Breast epithelium (tissue), 3 donors: Measurements from ENCODE around the gene SPRR4.

ENCODE experiments used
- CTCF ChIP-seq, 3 donors: fragments of 450-650 bp; IDR thresholded peaks; one replicate each; pipeline ENCODE4 v1.5.1; 2016 to 2017; ENCODE audit warnings: antibody characterized with exemption in 3 of 3, mild to moderate bottlenecking in 3 of 3, moderate library complexity in 3 of 3
- POLR2AphosphoS5 ChIP-seq, 3 donors: sonication (generic); formaldehyde crosslinking; IDR thresholded peaks; one replicate each; pipeline ENCODE4 v1.6.1; 2017; ENCODE audit warnings: antibody characterized with exemption in 3 of 3

GRCh38 chr1:152962876-152963415, 7.5 kb upstream of the SPRR4 start:
- TF ChIP-seq POLR2AphosphoS5 (IDR thresholded peaks at IDR 0.05) (no peak), CTCF (IDR thresholded peaks at IDR 0.05) (no peak)
